OCI-LY1 (cell line): Measurements from ENCODE around the gene OGFOD3.

Experiments used
- H2AFZ ChIP-seq: fragments of 200-600 bp; sonication (generic), shearing (Covaris generic); 2 replicates; pipeline ENCODE4 v1.6.0; 2014; ENCODE audit warnings: antibody characterized with exemption, mild to moderate bottlenecking, low read length
- H3F3A ChIP-seq: fragments of 200-600 bp; sonication (generic), shearing (Covaris generic); 2 replicates; pipeline ENCODE4 v1.6.0; 2014; ENCODE audit warnings: mild to moderate bottlenecking, antibody characterized with exemption, low read length, moderate library complexity; ENCODE audit not compliant: insufficient read depth
- H3K27ac ChIP-seq: fragments of 200-600 bp; sonication (generic); 2 replicates; pipeline ENCODE4 v1.5.1; 2014; ENCODE audit warnings: low read length, mixed run types, mild to moderate bottlenecking, low read depth; ENCODE audit not compliant: poor library complexity, severe bottlenecking
- H3K27me3 ChIP-seq: fragments of 200-600 bp; sonication (generic); 2 replicates; pipeline ENCODE4 v1.6.0; 2014; ENCODE audit warnings: antibody characterized with exemption, mild to moderate bottlenecking, low read length, moderate library complexity; ENCODE audit not compliant: insufficient read depth
- H3K36me3 ChIP-seq: fragments of 200-600 bp; sonication (generic); 2 replicates; pipeline ENCODE4 v1.6.1; 2014; ENCODE audit warnings: mild to moderate bottlenecking, antibody characterized with exemption, low read length, moderate library complexity, mixed read lengths; ENCODE audit not compliant: insufficient read depth
- H3K4me1 ChIP-seq: fragments of 200-600 bp; sonication (generic); 2 replicates; pipeline ENCODE4 v1.5.1; 2014; ENCODE audit warnings: mild to moderate bottlenecking, low read length, moderate library complexity; ENCODE audit not compliant: insufficient read depth, severe bottlenecking
- H3K4me2 ChIP-seq: fragments of 200-600 bp; sonication (generic), shearing (Covaris generic); 2 replicates; pipeline ENCODE4 v1.6.1; 2014; ENCODE audit warnings: low read length
- H3K4me3 ChIP-seq: fragments of 200-600 bp; sonication (generic); 2 replicates; pipeline ENCODE4 v1.5.1; 2014; ENCODE audit warnings: low read length, low read depth, mild to moderate bottlenecking, mixed read lengths; ENCODE audit not compliant: poor library complexity, severe bottlenecking
- H3K79me2 ChIP-seq: fragments of 200-600 bp; shearing (Covaris generic); 2 replicates; pipeline ENCODE4 v1.6.1; 2016; ENCODE audit warnings: mixed run types, low read length, mixed read lengths; ENCODE audit not compliant: insufficient read depth
- H3K9ac ChIP-seq: fragments of 200-600 bp; sonication (generic), shearing (Covaris generic); 2 replicates; pipeline ENCODE4 v1.6.1; 2014; ENCODE audit warnings: mild to moderate bottlenecking, low read length, mixed read lengths
- H3K9me2 ChIP-seq: fragments of 200-600 bp; sonication (generic), shearing (Covaris generic); 2 replicates; pipeline ENCODE4 v1.6.1; 2014; ENCODE audit warnings: low read depth, mild to moderate bottlenecking, low read length, mixed read lengths
- H3K9me3 ChIP-seq: fragments of 200-600 bp; shearing (Covaris generic); 2 replicates; pipeline ENCODE4 v1.6.1; 2014; ENCODE audit warnings: low read length, mixed read lengths
- H4K20me1 ChIP-seq: fragments of 200-600 bp; sonication (generic), shearing (Covaris generic); 2 replicates; pipeline ENCODE4 v1.6.0; 2016; ENCODE audit warnings: mild to moderate bottlenecking, low read length; ENCODE audit not compliant: insufficient read depth
- CTCF ChIP-seq: fragments of 200-600 bp; sonication (generic), shearing (Covaris generic); IDR thresholded peaks from 2 replicates; pipeline ENCODE4 v1.5.1; 2017; ENCODE audit warnings: mild to moderate bottlenecking, antibody characterized with exemption, low read length, moderate library complexity, mixed read lengths
- EZH2 ChIP-seq: fragments of 200-600 bp; sonication (generic), shearing (Covaris generic); IDR thresholded peaks from 2 replicates; pipeline ENCODE4 v1.8.0; 2017; ENCODE audit warnings: borderline replicate concordance, mixed run types, mild to moderate bottlenecking, antibody characterized with exemption, low read length, moderate library complexity, mixed read lengths

The OGFOD3 gene

GRCh38 chr17:82403662-82404660 is 14.4 kb downstream of the OGFOD3 start:
- no peaks in the 10 kb centered on the region for H3F3A ChIP-seq
- H3K36me3 ChIP-seq = peaks cover 17% of the 10 kb centered on the region
- H4K20me1 ChIP-seq = no peaks in the 10 kb centered on the region
- H3K9me2 ChIP-seq = no peaks in the 10 kb centered on the region
- H3K9me3 ChIP-seq = no peaks in the 10 kb centered on the region
- no peak for TF ChIP-seq CTCF
- TF ChIP-seq EZH2 = no peak
- no peak overlapping the region for H3K27ac ChIP-seq
- H2AFZ ChIP-seq = no peak overlapping the region
- no peaks in the 10 kb centered on the region for H3K79me2 ChIP-seq
- H3K4me1 ChIP-seq = peaks cover 9% of the 10 kb centered on the region
- no peak overlapping the region for H3K4me2 ChIP-seq
- H3K27me3 ChIP-seq = no peaks in the 10 kb centered on the region
- H3K4me3 ChIP-seq = no peak overlapping the region
- H3K9ac ChIP-seq = no peak overlapping the region

- H3K9me3 ChIP-seq = no peaks in the 10 kb centered on the region
- H3K4me2 ChIP-seq = no peak overlapping the region
- no peaks in the 10 kb centered on the region for H3F3A ChIP-seq
- no peak overlapping the region for H2AFZ ChIP-seq
- peaks cover 9% of the 10 kb centered on the region for H3K4me1 ChIP-seq
- TF ChIP-seq CTCF (no peak), EZH2 (no peak)
- no peaks in the 10 kb centered on the region for H3K27me3 ChIP-seq
- no peaks in the 10 kb centered on the region for H3K9me2 ChIP-seq
- H4K20me1 ChIP-seq = no peaks in the 10 kb centered on the region
- no peak overlapping the region for H3K9ac ChIP-seq
- no peak overlapping the region for H3K4me3 ChIP-seq
- peaks cover 13% of the 10 kb centered on the region for H3K36me3 ChIP-seq
- peak overlapping the region; percentile 44 for H3K27ac ChIP-seq
- no peaks in the 10 kb centered on the region for H3K79me2 ChIP-seq
These were observed 15.5 kb downstream of the OGFOD3 start for GRCh38 chr17:82402865-82403264.

- Histone ChIP-seq H3K9me3 (no peaks in the 10 kb centered on the region), H3K4me3 (no peak overlapping the region), H3K27me3 (no peaks in the 10 kb centered on the region), H3K9me2 (no peaks in the 10 kb centered on the region), H3K79me2 (no peaks in the 10 kb centered on the region), H3K9ac (no peak overlapping the region), H3K27ac (no peak overlapping the region), H3F3A (no peaks in the 10 kb centered on the region), H3K4me2 (peak overlapping the region; percentile 63), H3K36me3 (peaks cover 13% of the 10 kb centered on the region), H4K20me1 (no peaks in the 10 kb centered on the region), H3K4me1 (peaks cover 9% of the 10 kb centered on the region), H2AFZ (no peak overlapping the region)
- TF ChIP-seq EZH2 = no peak
- TF ChIP-seq CTCF = no peak
These were observed 17.6 kb downstream of the OGFOD3 start for GRCh38 chr17:82400830-82401229.
